HCT116 (cell line): ENCODE data around the gene KCNB1. TPM values are rescaled to one million over a fixed set of nuclear protein-coding genes. Genes with fewer than 3 reads are reported as not detected.

ENCODE experiments used
- ATAC-seq: fragments of 200-7000 bp; cut with Tn5 transposase; 2 replicates; pipeline ENCODE4 v1.9.1; 2020; ENCODE audit warnings: mild to moderate bottlenecking, moderate library complexity
- BruUV-seq: library from RNA; stranded (reverse); fragments of 400-500 nt; replicated peaks from 2 replicates; lab custom pipeline; 2021; lab: Mats Ljungman, UMichigan
- CTCF ChIA-PET: fragments of 300-600 bp; sonication (Branson Sonifier 250); formaldehyde crosslinking; loops from one replicate; lab custom pipeline; 2021; ENCODE audit warnings: antibody characterized with exemption; lab: Charles Lee
- POLR2A ChIA-PET: fragments of 300-600, 350-600 bp; sonication (Branson Sonifier 250); formaldehyde crosslinking; loops from one replicate; lab custom pipeline; 2021; ENCODE audit warnings: antibody characterized with exemption; lab: Charles Lee
- RAD21 ChIA-PET, 2 experiments: fragments of 300-600 bp; sonication (Branson Sonifier 250); formaldehyde crosslinking; loops; one replicate each; lab custom pipeline; 2023; ENCODE audit warnings: low total read pairs in 2 of 2; ENCODE audit not compliant: uncharacterized antibody in 2 of 2, unreplicated experiment in 2 of 2, low non-redundant PET in 1 of 2; lab: Charles Lee
- DNase-seq: peaks from one replicate; pipeline ENCODE4 v3.0.0-alpha.2; 2010; ENCODE audit warnings: low read depth, low spot score
- H2AFZ ChIP-seq: fragments of 200-600 bp; shearing (Covaris generic), sonication (generic); 2 replicates; pipeline ENCODE4 v1.6.1; 2017; ENCODE audit warnings: low read depth, mixed run types, mixed read lengths, antibody characterized with exemption, low read length; ENCODE audit not compliant: poor library complexity, severe bottlenecking
- H3K27ac ChIP-seq: 2 replicates; pipeline ENCODE4 v1.5.1; 2012; ENCODE audit warnings: low read depth, low read length
- H3K27me3 ChIP-seq: fragments of 200-600 bp; sonication (generic); 2 replicates; pipeline ENCODE4 v1.6.1; 2016; ENCODE audit warnings: mixed run types, low read length, mixed read lengths; ENCODE audit not compliant: insufficient read depth
- H3K36me3 ChIP-seq, 2 experiments: fragments of 200-500 bp in 1 of 2; fragments of 200-600 bp in 1 of 2; sonication (Bioruptor generic) in 1 of 2; sonication (generic) in 1 of 2; 2 replicates each; pipeline versions ENCODE4 v1.5.1 to v1.6.1; 2014 to 2016; ENCODE audit warnings: low read length in 2 of 2, inconsistent platforms in 1 of 2, mixed read lengths in 1 of 2, mixed run types in 1 of 2; ENCODE audit not compliant: insufficient read depth in 2 of 2, control insufficient read depth in 1 of 2
- H3K4me1 ChIP-seq, 2 experiments: fragments of 200-600 bp in 1 of 2; sonication (generic) in 1 of 2; 2 replicates each; pipeline versions ENCODE4 v1.5.1 to v1.6.1; 2012 to 2017; ENCODE audit warnings: low read length in 2 of 2, inconsistent platforms in 1 of 2, mild to moderate bottlenecking in 1 of 2, mixed read lengths in 1 of 2, mixed run types in 1 of 2, moderate library complexity in 1 of 2; ENCODE audit not compliant: insufficient read depth in 2 of 2, control insufficient read depth in 1 of 2
- H3K4me2 ChIP-seq: fragments of 200-600 bp; sonication (generic); 2 replicates; pipeline ENCODE4 v1.6.1; 2017; ENCODE audit warnings: mixed run types, low read length, mixed read lengths
- H3K4me3 ChIP-seq, 2 experiments: fragments of 200-600 bp in 1 of 2; sonication (generic) in 1 of 2; replicated peaks in 1 of 2; 2 replicates each; pipeline ENCODE4 v1.5.1; 2011 to 2016; ENCODE audit warnings: low read length in 2 of 2, control low read depth in 1 of 2, low read depth in 1 of 2, mild to moderate bottlenecking in 1 of 2, mixed read lengths in 1 of 2, mixed run types in 1 of 2
- H3K79me2 ChIP-seq: fragments of 200-600 bp; sonication (generic); 2 replicates; pipeline ENCODE4 v1.6.1; 2017; ENCODE audit warnings: mild to moderate bottlenecking, mixed run types, low read length, moderate library complexity, mixed read lengths; ENCODE audit not compliant: insufficient read depth
- H3K9ac ChIP-seq: fragments of 200-600 bp; sonication (generic); 2 replicates; pipeline ENCODE4 v1.6.1; 2016; ENCODE audit warnings: low read length, mixed read lengths
- H3K9me2 ChIP-seq: fragments of 200-600 bp; sonication (generic), shearing (Covaris generic); 2 replicates; pipeline ENCODE4 v1.6.1; 2017; ENCODE audit warnings: mixed run types, mild to moderate bottlenecking, moderate library complexity; ENCODE audit not compliant: insufficient read depth
- H3K9me3 ChIP-seq, 2 experiments: fragments of 200-500 bp in 1 of 2; fragments of 200-600 bp in 1 of 2; sonication (Bioruptor generic) in 1 of 2; sonication (generic) in 1 of 2; 2 replicates each; pipeline ENCODE4 v1.6.1; 2014 to 2017; ENCODE audit warnings: low read length in 2 of 2, mixed read lengths in 2 of 2, inconsistent platforms in 1 of 2, low read depth in 1 of 2, mild to moderate bottlenecking in 1 of 2, mixed run types in 1 of 2, moderate library complexity in 1 of 2; ENCODE audit not compliant: control insufficient read depth in 1 of 2, insufficient read depth in 1 of 2
- H4K20me1 ChIP-seq: fragments of 200-600 bp; sonication (generic), shearing (Covaris generic); 2 replicates; pipeline ENCODE4 v1.6.1; 2017; ENCODE audit warnings: mixed run types, mild to moderate bottlenecking, moderate library complexity; ENCODE audit not compliant: insufficient read depth
- CBX3 ChIP-seq: IDR thresholded peaks from 2 replicates; pipeline ENCODE4 v1.6.1; 2012; ENCODE audit warnings: low read depth
- ELF1 ChIP-seq: IDR thresholded peaks from 2 replicates; pipeline ENCODE4 v1.6.1; 2012; ENCODE audit warnings: low read depth, borderline replicate concordance
- EZH2phosphoT487 ChIP-seq: fragments of 200-600 bp; IDR thresholded peaks from 2 replicates; pipeline ENCODE4 v1.6.1; 2018; ENCODE audit warnings: antibody characterized with exemption, borderline replicate concordance
- FOSL1 ChIP-seq: IDR thresholded peaks from 2 replicates; pipeline ENCODE4 v1.6.1; 2012; ENCODE audit warnings: low read depth
- JUND ChIP-seq: IDR thresholded peaks from 2 replicates; pipeline ENCODE4 v1.6.1; 2012
- POLR2A ChIP-seq: IDR thresholded peaks from 2 replicates; pipeline ENCODE4 v1.7.0; 2011; ENCODE audit warnings: borderline replicate concordance; ENCODE audit not compliant: insufficient read depth, insufficient read length; ENCODE audit errors: extremely low read depth
- POLR2AphosphoS5 ChIP-seq: IDR thresholded peaks from 2 replicates; pipeline ENCODE4 v1.6.1; 2011; ENCODE audit warnings: mild to moderate bottlenecking, low read depth, low read length, moderate library complexity
- SIN3A ChIP-seq: IDR thresholded peaks from 2 replicates; pipeline ENCODE4 v1.6.1; 2012; ENCODE audit warnings: low read depth
- SRF ChIP-seq: IDR thresholded peaks from 2 replicates; pipeline ENCODE4 v1.6.1; 2012; ENCODE audit warnings: low read depth
- TCF7L2 ChIP-seq: IDR thresholded peaks from 2 replicates; pipeline ENCODE4 v1.7.0; 2011; ENCODE audit warnings: borderline replicate concordance, inconsistent platforms; ENCODE audit not compliant: insufficient read depth, insufficient read length; ENCODE audit errors: extremely low read depth
- YY1 ChIP-seq: IDR thresholded peaks from 2 replicates; pipeline ENCODE4 v1.6.1; 2011; ENCODE audit warnings: low read length, low read depth, moderate library complexity, mild to moderate bottlenecking; ENCODE audit not compliant: insufficient replicate concordance; ENCODE audit errors: extremely low read depth
- intact Hi-C: fragments of 100-400 bp; cut with micrococcal nuclease; formaldehyde crosslinking; loops from 2 replicates; pipeline ENCODE4 v1.10.0; 2022
- total RNA-seq: library from RNA; stranded (reverse); gene quantifications from one replicate; pipeline ENCODE4 v1.2.1, GENCODE V29; 2021; ENCODE audit not compliant: unreplicated experiment
- TF ChIP-seq, protein P1 (sequence below), 3 experiments: fragments of 200-600 bp in 1 of 3; sonication (generic) in 1 of 3; IDR thresholded peaks in 2 of 3; conservative IDR thresholded peaks in 1 of 3; 2 replicates each; pipeline ENCODE4 v1.5.1; 2012 to 2017; ENCODE audit warnings: low read depth in 2 of 3, low read length in 2 of 3, antibody characterized with exemption in 1 of 3, borderline replicate concordance in 1 of 3, control low read depth in 1 of 3, mild to moderate bottlenecking in 1 of 3, mixed read lengths in 1 of 3, mixed run types in 1 of 3, moderate library complexity in 1 of 3; ENCODE audit not compliant: insufficient read depth in 1 of 3
- TF ChIP-seq, protein P2 (sequence below): IDR thresholded peaks from 2 replicates; pipeline ENCODE4 v1.6.1; 2012; ENCODE audit warnings: low read depth
- TF ChIP-seq, protein P3 (sequence below): IDR thresholded peaks from 2 replicates; pipeline ENCODE4 v1.6.1; 2012

The KCNB1 gene
- total RNA-seq, 1 experiment from 2014 or later, result 0.79 TPM

DNA sequence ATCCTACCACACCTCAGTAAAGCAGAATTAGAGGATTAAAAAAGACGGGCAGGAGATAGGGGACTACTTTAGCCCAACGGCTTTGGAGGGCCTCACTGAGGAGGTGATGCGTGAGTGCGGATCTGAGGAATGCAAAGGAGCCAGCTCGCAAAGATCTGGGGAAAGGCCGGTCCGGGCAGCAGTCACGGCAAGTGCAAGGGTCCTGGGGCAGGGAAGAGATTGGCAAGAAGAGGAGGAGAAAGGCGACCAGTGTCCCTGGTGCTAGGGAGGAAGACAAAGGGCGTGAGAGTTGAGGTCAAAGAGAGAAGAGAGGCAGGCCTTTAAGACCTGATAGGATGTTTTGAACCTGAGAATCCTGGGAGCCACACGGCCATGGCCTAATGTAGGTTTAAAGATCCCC, 86.8 kb downstream of the KCNB1 start:
- POLR2A ChIA-PET, result no interaction called here
- DNase-seq (no peak), ATAC-seq (no peak)
- peaks cover 10% of the 10 kb centered on the region; the same call in 1 of the 2 replicates for H3K27me3 ChIP-seq
- CTCF ChIA-PET, result interaction anchor here (1.4 to 2.1 kb wide), 3 partner anchors 11 to 14 kb away, joined by 4 to 16 read pairs (median 6); no protein-coding TSS in a partner anchor
- no peak overlapping the region for H2AFZ ChIP-seq
- TF ChIP-seq CBX3, result no peak
- no peak for TF ChIP-seq POLR2AphosphoS5
- no peak for TF ChIP-seq ELF1
- TF ChIP-seq, protein P1, sequence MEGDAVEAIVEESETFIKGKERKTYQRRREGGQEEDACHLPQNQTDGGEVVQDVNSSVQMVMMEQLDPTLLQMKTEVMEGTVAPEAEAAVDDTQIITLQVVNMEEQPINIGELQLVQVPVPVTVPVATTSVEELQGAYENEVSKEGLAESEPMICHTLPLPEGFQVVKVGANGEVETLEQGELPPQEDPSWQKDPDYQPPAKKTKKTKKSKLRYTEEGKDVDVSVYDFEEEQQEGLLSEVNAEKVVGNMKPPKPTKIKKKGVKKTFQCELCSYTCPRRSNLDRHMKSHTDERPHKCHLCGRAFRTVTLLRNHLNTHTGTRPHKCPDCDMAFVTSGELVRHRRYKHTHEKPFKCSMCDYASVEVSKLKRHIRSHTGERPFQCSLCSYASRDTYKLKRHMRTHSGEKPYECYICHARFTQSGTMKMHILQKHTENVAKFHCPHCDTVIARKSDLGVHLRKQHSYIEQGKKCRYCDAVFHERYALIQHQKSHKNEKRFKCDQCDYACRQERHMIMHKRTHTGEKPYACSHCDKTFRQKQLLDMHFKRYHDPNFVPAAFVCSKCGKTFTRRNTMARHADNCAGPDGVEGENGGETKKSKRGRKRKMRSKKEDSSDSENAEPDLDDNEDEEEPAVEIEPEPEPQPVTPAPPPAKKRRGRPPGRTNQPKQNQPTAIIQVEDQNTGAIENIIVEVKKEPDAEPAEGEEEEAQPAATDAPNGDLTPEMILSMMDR (IDR thresholded peaks at IDR 0.05 in 2 of 3, conservative IDR thresholded peaks at IDR 0.05 in 1 of 3; ENCODE audit: borderline replicate concordance in 1 of 3, insufficient read depth in 1 of 3, low read depth in 2 of 3, low read length in 2 of 3), result no peak
- no peak for TF ChIP-seq JUND
- TF ChIP-seq, protein P2, sequence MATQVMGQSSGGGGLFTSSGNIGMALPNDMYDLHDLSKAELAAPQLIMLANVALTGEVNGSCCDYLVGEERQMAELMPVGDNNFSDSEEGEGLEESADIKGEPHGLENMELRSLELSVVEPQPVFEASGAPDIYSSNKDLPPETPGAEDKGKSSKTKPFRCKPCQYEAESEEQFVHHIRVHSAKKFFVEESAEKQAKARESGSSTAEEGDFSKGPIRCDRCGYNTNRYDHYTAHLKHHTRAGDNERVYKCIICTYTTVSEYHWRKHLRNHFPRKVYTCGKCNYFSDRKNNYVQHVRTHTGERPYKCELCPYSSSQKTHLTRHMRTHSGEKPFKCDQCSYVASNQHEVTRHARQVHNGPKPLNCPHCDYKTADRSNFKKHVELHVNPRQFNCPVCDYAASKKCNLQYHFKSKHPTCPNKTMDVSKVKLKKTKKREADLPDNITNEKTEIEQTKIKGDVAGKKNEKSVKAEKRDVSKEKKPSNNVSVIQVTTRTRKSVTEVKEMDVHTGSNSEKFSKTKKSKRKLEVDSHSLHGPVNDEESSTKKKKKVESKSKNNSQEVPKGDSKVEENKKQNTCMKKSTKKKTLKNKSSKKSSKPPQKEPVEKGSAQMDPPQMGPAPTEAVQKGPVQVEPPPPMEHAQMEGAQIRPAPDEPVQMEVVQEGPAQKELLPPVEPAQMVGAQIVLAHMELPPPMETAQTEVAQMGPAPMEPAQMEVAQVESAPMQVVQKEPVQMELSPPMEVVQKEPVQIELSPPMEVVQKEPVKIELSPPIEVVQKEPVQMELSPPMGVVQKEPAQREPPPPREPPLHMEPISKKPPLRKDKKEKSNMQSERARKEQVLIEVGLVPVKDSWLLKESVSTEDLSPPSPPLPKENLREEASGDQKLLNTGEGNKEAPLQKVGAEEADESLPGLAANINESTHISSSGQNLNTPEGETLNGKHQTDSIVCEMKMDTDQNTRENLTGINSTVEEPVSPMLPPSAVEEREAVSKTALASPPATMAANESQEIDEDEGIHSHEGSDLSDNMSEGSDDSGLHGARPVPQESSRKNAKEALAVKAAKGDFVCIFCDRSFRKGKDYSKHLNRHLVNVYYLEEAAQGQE, result no peak
- no peak for TF ChIP-seq FOSL1
- TF ChIP-seq POLR2A, result no peak
- no peak for TF ChIP-seq SIN3A
- TF ChIP-seq, protein P3, sequence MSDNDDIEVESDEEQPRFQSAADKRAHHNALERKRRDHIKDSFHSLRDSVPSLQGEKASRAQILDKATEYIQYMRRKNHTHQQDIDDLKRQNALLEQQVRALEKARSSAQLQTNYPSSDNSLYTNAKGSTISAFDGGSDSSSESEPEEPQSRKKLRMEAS, result no peak
- no peak for TF ChIP-seq SRF
- no peak for TF ChIP-seq EZH2phosphoT487
- TF ChIP-seq YY1, result no peak
- no peak for TF ChIP-seq TCF7L2
- H3K79me2 ChIP-seq, result no peaks in the 10 kb centered on the region
- no peaks in the 10 kb centered on the region for H3K36me3 ChIP-seq
- H3K9me2 ChIP-seq, result no peaks in the 10 kb centered on the region
- RAD21 ChIA-PET, result interaction anchor here in 1 of 2 experiments (0.6 kb wide), 1 partner anchor 27 kb away, joined by 3 read pairs; no protein-coding TSS in a partner anchor
- H3K4me2 ChIP-seq, result no peak overlapping the region
- no peaks in the 10 kb centered on the region for H4K20me1 ChIP-seq
- H3K9me3 ChIP-seq, result no peaks in the 10 kb centered on the region
- peaks cover 2 to 8% of the 10 kb centered on the region in 2 experiments; a peak in 1 of 4 replicates for H3K4me1 ChIP-seq
- H3K27ac ChIP-seq, result no peak overlapping the region
- no peak overlapping the region for H3K4me3 ChIP-seq
- no peak overlapping the region for H3K9ac ChIP-seq
- intact Hi-C loops, result no loop called here
- no TSS peak for BruUV-seq
